ENCODE measurements around the gene TOP3A. TPM values are rescaled to one million over a fixed set of nuclear protein-coding genes. Genes with fewer than 3 reads are reported as not detected.
A peak's percentile ranks its signal among the peaks of the same experiment; 100 is the strongest.

TOP3A gene
- total RNA-seq, 1 experiment from 2014 or later, result 68.7 TPM

DNA sequence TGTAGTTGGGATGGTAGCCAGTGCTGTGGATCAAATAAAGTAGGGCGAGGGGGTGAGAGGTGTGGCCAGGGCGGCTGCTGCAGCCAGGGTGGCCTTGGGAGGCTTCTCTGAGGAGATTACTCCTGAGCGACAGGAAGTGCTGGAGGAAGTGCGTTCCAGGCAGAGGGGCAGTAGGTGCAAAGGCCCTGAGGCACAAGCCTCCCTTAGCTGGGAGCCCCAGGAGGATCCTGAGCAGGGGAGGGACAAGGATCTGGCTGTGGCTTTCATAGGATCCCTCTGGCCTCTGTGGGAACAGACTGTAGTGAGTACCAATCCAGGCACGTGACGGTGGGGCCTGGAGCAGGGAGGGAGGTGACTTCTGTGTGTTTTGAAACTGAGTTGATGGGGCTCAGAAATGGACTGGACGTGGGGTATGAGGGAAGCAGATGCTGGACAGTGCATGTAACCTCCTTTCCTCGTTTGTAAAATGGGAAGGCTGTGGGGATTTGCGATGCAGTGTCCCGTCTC is 86.6 kb downstream of the TOP3A start:
- no peaks in the 10 kb centered on the region for H3K27me3 Mint-ChIP-seq (ENCODE audit: low read depth)

More for the DNA sequence above, 86.6 kb downstream of the TOP3A start:
- WGBS (ENCODE audit: extremely low coverage, insufficient read length, low lambda C conversion rate), result no CpG with 5 or more reads among the region's 10 CpGs
- Histone ChIP-seq H3K4me2 (ENCODE audit: insufficient read depth, insufficient read length, low read length) (no peak overlapping the region), H3K23ac (ENCODE audit: insufficient read length, low read depth, low read length) (no peak overlapping the region), H3K14ac (ENCODE audit: insufficient read depth, low read length) (no peak overlapping the region), H3K4ac (ENCODE audit: low read depth, low read length) (no peak overlapping the region), H3K23me2 (ENCODE audit: insufficient read length, low read depth, low read length, poor library complexity, severe bottlenecking) (peaks cover 11% of the 10 kb centered on the region), H4K5ac (ENCODE audit: insufficient read length, low read depth, low read length) (no peak overlapping the region), H3K79me2 (ENCODE audit: insufficient read depth, low read length) (peaks cover 25% of the 10 kb centered on the region; the same call in 1 of the 2 replicates), H3K79me1 (ENCODE audit: insufficient read depth, low read depth, low read length, poor library complexity, severe bottlenecking) (peaks cover 9% of the 10 kb centered on the region), H3K18ac (ENCODE audit: insufficient read length, low read depth, low read length) (no peak overlapping the region), H2BK5ac (ENCODE audit: insufficient read length, low read length) (no peak overlapping the region), H3K56ac (ENCODE audit: insufficient read length, low read depth, low read length) (no peak overlapping the region), H4K91ac (ENCODE audit: insufficient read length, low read depth, low read length) (no peak overlapping the region), H3K4me1 (ENCODE audit: insufficient read depth, low read length) (peaks cover 3% of the 10 kb centered on the region; the same call in 1 of the 2 replicates), H3K9me3 (ENCODE audit: control insufficient read depth, low read depth, low read length) (no peaks in the 10 kb centered on the region), H3T11ph (ENCODE audit: low read length) (no peak overlapping the region), H2AFZ (ENCODE audit: low read length) (no peak overlapping the region), H2BK20ac (ENCODE audit: low read depth, low read length, poor library complexity, severe bottlenecking) (no peak overlapping the region), H2BK15ac (ENCODE audit: low read depth, low read length) (no peak overlapping the region), H2AK5ac (ENCODE audit: insufficient read length, low read length) (no peak overlapping the region), H3K27ac (ENCODE audit: insufficient read length, low read depth, low read length) (no peak overlapping the region), H4K20me1 (ENCODE audit: control insufficient read depth, insufficient read depth, insufficient read length) (no peaks in the 10 kb centered on the region), H2BK120ac (ENCODE audit: low read depth, low read length, poor library complexity, severe bottlenecking) (no peak overlapping the region), H2BK12ac (ENCODE audit: insufficient read length, low read depth, low read length) (no peak overlapping the region), H3K9ac (ENCODE audit: extremely low read depth, insufficient read length, low read length) (no peak overlapping the region), H3K27me3 (ENCODE audit: insufficient read depth, low read length) (no peaks in the 10 kb centered on the region), H4K8ac (replicated peaks; ENCODE audit: insufficient read length, low read depth, low read length) (no peak overlapping the region)
- no peak for DNase-seq
- Mint-ChIP-seq H3K9me3 (no peaks in the 10 kb centered on the region; a peak in 1 of 5 replicates), H3K27ac (peak overlapping the region; percentile 4 to 94 (median 59); a peak in 5 of 7 replicates), H3K4me1 (peaks cover 24 to 33% of the 10 kb centered on the region in 2 experiments), H3K4me3 (no peak overlapping the region), H3K36me3 (ENCODE audit: insufficient read depth in 1 of 3, low read depth in 3 of 3) (peaks cover 4 to 11% (median 9%) of the 10 kb centered on the region in 3 experiments; a peak in 4 of 7 replicates)
- TF ChIP-seq CTCF (conservative IDR thresholded peaks at IDR 0.05), result no peak
